VCaP (cell line): Measurements from ENCODE around the gene DNAI7.

Experiments used
- H3K27ac ChIP-seq: fragments of 450-650 bp; 2 replicates; pipeline ENCODE4 v1.5.1; 2017
- TF ChIP-seq, protein P1 (sequence below): fragments of 450-650 bp; conservative IDR thresholded peaks from 2 replicates; pipeline ENCODE4 v1.5.1; 2017; ENCODE audit warnings: mild to moderate bottlenecking, moderate library complexity

Gene DNAI7

DNA sequence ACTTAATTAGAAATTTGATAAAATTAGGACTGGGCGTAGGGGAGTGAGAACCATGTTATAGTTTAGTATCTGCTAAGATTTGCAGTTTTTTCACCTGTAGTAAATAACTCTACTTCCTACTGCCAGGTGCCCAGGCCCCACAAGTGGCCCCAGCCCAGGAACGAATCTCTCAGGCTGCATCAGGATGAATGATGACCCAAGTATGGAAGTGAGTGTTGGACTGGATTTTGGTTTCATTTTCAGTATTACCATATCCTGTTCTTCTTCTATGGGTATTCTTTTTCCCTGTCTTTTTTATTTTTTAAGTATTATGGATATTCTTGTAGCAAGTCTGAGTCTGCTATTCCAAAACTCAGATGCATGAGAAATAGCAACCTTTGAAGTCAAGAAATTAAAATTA is 125.7 kb downstream of the DNAI7 start:
- H3K27ac ChIP-seq: no peak overlapping the region
- TF ChIP-seq, protein P1, sequence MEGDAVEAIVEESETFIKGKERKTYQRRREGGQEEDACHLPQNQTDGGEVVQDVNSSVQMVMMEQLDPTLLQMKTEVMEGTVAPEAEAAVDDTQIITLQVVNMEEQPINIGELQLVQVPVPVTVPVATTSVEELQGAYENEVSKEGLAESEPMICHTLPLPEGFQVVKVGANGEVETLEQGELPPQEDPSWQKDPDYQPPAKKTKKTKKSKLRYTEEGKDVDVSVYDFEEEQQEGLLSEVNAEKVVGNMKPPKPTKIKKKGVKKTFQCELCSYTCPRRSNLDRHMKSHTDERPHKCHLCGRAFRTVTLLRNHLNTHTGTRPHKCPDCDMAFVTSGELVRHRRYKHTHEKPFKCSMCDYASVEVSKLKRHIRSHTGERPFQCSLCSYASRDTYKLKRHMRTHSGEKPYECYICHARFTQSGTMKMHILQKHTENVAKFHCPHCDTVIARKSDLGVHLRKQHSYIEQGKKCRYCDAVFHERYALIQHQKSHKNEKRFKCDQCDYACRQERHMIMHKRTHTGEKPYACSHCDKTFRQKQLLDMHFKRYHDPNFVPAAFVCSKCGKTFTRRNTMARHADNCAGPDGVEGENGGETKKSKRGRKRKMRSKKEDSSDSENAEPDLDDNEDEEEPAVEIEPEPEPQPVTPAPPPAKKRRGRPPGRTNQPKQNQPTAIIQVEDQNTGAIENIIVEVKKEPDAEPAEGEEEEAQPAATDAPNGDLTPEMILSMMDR: no peak

DNA sequence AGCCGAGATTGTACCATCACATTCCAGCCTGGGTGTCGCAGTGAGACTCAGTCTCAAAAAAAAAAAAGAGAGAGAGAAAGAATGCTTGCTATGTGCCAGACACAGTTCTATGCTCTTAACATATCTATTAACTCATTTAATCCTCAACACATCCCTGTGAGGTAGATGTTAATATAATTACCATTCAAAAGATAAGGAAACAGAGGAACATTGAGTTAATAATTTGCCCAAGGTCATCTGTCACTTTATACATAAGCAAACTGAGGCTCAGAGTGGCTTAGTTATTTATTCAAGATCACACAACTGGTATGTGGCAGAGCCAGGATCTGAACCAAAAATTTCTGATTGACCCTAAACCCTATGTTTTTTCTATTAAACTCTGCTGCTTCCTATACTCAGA is 129.9 kb downstream of the DNAI7 start:
- TF ChIP-seq, protein P1: no peak
- no peak overlapping the region for H3K27ac ChIP-seq

DNA sequence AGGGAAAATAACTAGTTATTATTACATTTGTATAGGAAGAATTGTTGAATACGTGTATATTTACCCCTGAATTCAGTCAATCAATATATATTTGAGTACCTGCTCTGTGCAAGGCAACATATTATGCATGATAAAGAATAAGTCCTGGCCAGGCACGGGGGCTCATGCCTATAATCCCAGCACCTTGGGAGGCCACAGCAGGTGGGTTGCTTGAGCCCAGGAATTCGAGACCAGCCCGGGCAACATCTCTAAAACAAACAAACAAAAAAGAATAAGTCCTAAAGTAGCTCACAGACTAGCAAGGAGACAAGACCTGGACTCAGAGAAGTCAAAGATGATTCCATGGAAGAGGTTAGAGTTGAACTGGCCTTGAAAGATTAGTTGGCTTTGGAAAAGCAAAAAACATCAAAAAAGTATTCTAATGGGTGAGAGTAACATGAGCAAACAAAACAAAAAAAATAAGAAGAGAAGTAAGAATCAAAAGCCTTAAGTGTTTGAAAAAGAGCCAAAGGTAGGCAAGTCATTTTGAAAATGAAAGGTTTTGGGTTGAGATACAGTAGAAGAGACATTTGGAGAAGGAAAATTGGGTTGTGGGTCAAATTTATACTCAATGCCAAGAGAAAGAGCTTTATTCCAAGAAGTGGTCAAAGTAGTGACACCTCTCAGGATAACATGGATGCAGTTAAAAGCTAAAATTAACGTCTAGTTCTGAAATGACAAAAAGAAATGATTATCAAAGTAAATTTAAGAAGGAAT is 130.9 kb downstream of the DNAI7 start:
- no peak overlapping the region for H3K27ac ChIP-seq
- TF ChIP-seq, protein P1: no peak

DNA sequence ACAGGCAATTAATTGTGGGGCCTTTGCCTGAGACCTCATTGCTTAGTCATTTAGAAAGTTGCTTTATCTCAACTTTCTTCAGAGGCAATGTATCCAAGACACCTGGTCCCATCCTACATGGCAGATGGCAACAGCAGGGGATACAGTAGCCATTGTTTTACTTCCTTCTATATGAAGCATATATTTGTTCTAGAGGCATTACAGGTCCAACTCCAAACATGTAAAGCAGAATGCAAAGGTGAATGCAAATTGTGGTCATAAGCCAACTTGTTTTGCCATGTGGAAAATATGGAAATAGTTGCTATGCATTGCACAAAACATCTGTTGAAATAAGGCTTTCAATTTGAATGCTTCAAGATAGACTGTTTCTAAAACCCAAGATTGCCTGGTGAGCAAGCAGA is 136.3 kb downstream of the DNAI7 start:
- H3K27ac ChIP-seq: no peak overlapping the region
- TF ChIP-seq, protein P1: no peak
